PC-3 (cell line): ENCODE measurements around the gene SMARCA5.

Experiments
- EZH2 ChIP-seq: fragments of 300-600 bp; sonication (generic); IDR thresholded peaks from one replicate; pipeline ENCODE4 v1.6.1; 2017; ENCODE audit warnings: antibody characterized with exemption, mild to moderate bottlenecking, low read length; ENCODE audit not compliant: unreplicated experiment
- TF ChIP-seq, protein P1 (sequence below): fragments of 300-600 bp; sonication (generic); conservative IDR thresholded peaks from 2 replicates; pipeline ENCODE4 v1.5.1; 2017; ENCODE audit warnings: antibody characterized with exemption, low read depth, mild to moderate bottlenecking, low read length

DNA sequence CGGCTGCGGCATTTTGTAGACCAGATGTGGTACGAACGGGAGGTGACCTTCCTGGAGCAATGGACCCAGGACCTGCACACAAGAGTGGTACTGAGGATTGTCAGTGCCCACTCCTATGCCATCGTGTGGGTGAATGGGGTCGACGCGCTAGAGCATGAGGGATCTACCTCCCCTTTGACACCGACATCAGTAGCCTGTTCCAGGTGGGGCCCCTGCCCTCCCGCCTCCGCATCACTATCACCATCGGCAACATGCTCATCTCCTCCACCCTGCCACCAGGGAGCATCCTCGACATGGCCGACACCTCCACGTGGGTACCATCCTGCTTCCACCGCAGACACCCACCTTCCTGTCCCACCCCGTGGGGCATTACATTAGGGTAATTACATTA, 46.2 kb downstream of the SMARCA5 start:
- TF ChIP-seq, protein P1, sequence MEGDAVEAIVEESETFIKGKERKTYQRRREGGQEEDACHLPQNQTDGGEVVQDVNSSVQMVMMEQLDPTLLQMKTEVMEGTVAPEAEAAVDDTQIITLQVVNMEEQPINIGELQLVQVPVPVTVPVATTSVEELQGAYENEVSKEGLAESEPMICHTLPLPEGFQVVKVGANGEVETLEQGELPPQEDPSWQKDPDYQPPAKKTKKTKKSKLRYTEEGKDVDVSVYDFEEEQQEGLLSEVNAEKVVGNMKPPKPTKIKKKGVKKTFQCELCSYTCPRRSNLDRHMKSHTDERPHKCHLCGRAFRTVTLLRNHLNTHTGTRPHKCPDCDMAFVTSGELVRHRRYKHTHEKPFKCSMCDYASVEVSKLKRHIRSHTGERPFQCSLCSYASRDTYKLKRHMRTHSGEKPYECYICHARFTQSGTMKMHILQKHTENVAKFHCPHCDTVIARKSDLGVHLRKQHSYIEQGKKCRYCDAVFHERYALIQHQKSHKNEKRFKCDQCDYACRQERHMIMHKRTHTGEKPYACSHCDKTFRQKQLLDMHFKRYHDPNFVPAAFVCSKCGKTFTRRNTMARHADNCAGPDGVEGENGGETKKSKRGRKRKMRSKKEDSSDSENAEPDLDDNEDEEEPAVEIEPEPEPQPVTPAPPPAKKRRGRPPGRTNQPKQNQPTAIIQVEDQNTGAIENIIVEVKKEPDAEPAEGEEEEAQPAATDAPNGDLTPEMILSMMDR = no peak
- no peak for TF ChIP-seq EZH2
